IPS-NIHi7 (cell line): ENCODE results near the gene PCYT2.

Experiments used
- DNase-seq: peaks from one replicate; pipeline ENCODE4 v3.0.0; 2012; ENCODE audit warnings: mixed read lengths; ENCODE audit errors: extremely low spot score

The PCYT2 gene

DNA sequence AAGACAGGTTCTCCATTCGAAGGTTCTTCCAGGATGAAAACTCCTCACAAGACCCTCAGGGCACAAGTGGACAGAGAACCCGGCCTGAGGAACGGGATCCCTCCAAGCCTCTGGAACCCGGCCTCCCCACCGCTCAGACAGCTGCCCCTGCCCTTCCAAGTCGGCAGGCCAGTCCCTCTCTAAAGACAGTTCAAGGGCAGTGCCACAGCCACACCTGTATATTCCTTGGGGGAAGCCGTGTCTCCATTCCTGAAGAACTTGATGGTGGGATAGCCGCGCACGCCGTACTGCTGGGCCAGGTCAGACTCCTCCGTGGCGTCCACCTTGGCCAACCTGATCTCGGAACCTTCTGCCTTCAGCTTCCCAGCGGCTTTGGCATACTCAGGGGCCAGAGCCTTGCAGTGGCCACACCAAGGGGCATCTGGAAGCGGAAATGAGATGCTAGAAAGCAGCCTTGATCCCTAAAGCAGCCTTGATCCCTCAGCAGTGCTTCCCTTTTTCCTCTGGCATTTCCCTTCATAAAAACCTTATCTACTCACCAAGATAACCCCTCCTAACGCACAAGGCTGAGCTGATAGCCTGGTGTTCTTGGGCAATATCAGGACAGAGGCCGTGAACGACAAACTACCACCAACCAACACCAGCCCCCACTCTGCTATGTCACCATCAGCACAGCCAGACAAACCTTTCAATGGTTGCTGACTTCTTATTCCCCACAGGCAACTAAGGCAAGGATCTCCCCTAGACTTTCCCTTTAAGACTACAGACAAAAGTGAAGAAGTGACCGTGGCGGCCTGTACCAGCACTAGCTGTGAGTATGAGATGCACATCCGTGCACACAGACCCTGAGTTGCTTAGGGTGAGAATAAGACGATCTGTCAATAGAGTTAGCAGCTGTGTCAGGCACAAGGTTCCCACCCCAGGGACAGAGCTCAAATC, 52.0 kb downstream of the PCYT2 start:
- DNase-seq = no peak

DNA sequence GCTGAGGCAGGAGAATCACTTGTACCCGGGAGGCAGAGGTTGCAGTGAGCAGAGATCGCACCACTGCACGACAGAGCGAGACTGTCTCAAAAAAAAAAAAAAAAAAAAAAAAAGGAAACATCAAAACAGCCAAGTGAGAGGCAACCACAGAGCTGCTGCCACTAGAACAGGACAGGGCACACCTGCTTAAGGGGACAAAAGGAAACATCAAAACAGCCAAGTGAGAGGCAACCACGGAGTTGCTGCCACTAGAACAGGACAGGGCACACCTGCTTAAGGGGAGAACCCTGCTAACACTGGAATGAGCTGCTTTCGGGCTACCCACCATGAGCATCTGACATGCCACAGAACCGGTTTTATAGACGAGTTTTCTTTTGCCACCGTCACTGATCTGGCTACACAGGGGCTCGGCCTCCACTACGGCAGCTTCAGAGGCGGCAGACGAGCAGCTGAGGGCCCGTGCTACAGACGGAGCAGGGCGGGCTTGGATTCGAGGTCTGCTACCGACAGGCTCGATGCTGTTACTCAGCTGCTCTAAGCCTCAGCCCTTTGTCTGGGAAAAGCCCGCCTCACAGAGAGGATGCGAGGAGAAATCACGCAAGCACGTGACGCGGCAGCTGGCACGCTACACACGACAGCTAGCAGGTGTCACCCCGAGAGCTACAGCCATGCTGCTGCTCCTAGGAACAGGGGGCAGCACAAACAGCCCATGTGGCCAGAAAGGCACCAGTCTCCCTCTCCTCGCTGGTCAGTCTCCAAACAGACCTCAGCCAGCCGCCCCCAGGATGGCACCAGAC, 52.8 kb downstream of the PCYT2 start:
- no peak for DNase-seq

DNA sequence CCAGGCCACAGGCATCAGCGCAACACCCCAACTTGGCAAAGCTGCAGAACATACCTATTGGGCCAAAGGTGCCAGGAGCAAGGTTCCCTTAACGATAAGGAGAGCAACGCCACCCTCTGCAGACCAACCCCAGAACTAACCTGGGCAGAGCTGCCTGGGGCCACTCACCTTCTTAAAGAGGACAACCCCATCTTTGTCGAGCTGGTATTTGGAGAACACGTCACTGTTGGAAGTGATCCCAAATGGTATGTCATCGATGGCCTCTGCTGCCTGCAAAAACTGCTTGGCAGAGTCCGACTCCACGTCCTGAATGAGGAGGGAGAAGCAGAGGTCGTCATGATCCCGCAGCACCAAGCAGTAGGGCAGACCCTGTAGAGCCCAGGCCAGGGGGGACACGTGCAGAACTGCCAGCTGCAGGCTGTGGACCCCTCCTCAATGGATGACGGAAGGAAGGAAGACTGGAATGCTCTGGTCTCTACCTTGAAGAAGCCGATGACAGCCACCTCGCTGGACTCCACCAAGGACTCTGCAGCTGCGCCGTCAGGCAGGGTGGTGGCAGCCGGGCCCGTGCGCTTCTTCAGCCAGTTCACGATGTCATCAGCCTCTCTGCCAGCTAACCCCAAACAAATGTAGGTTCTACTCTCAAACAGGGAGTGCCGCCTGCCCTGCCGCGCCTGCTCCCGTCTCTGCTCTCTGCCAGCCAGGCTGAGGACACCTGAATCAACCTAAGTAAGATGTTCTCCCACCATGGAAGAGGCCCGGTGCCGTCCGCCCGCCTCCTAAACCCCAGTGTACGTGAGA, 56.0 kb downstream of the PCYT2 start:
- DNase-seq = no peak

DNA sequence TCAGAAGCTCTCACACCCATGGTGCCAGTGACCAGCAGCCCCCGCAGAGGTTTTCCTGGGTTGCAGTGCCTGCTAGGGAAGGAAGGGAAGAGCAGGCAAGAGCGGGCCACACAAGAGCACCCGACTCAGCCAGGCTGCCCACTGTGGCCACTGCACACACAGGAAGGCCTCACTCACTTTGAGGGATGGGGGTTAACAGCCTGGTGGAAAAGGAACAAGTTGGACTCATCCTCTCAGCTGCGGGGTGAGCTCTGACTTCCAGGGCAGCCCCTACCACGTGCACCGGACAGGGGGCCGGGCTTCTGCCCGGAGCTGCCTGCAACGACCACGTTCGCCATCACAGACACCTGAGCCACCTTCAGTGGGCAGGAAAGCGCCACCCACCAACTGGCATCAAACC, 59.0 kb downstream of the PCYT2 start:
- no peak for DNase-seq

DNA sequence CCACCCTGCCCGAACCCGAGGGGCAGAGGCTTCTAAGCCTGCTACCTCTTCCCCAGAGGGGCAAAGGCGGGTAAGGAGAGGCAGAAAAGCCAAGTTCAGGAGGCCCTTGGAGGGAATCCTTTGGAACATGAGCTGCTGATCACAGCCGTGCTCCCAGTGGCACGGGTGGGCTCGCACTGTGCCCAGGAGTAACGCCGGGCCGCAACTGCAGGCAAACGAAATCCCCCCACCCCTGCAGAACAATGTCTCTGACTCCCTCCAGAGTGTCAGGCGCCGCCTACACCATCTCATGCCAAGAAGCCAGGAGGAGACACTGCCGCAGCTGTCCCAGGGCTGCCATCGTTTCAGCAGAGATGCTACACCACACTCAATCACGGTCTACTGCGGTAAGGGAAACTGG, 59.8 kb downstream of the PCYT2 start:
- no peak for DNase-seq
